Duodenal mucosa (tissue), 2 donors: ENCODE measurements around the gene PSMD11.
"Not testable (repeated sequence)": the region's sequence is repeated elsewhere in the genome, so short reads cannot be mapped to it uniquely, and the experiment has no call there.

Experiments used
- H3K27ac ChIP-seq: one replicate; pipeline ENCODE4 v1.7.0; 2013; ENCODE audit warnings: low read depth, low read length
- H3K27me3 ChIP-seq, 2 donors: one replicate each; pipeline ENCODE4 v1.7.0; 2013; ENCODE audit warnings: low read length in 2 of 2, control low read depth in 1 of 2; ENCODE audit not compliant: insufficient read depth in 2 of 2, control insufficient read depth in 1 of 2
- H3K36me3 ChIP-seq, 2 donors: one replicate each; pipeline ENCODE4 v1.7.0; 2013; ENCODE audit warnings: low read length in 2 of 2, control low read depth in 1 of 2; ENCODE audit not compliant: insufficient read depth in 2 of 2, control insufficient read depth in 1 of 2
- H3K4me1 ChIP-seq, 2 donors: one replicate each; pipeline ENCODE4 v1.7.0; 2013; ENCODE audit warnings: low read length in 2 of 2, control low read depth in 1 of 2; ENCODE audit not compliant: insufficient read depth in 2 of 2, control insufficient read depth in 1 of 2
- H3K4me3 ChIP-seq, 2 donors: one replicate each; pipeline ENCODE4 v1.7.0; 2013; ENCODE audit warnings: low read length in 2 of 2, low read depth in 1 of 2
- H3K9ac ChIP-seq, 2 donors: one replicate each; pipeline ENCODE4 v1.7.0; 2013; ENCODE audit warnings: low read length in 2 of 2, low read depth in 1 of 2
- H3K9me3 ChIP-seq, 2 donors: one replicate each; pipeline ENCODE4 v1.7.0; 2013; ENCODE audit warnings: low read length in 2 of 2, control low read depth in 1 of 2; ENCODE audit not compliant: control insufficient read depth in 1 of 2

PSMD11 gene

GRCh38 chr17:32518646-32519227 is 74.4 kb downstream of the PSMD11 start:
- Histone ChIP-seq H3K36me3 (no peaks in the 10 kb centered on the region), H3K27ac (no peak overlapping the region), H3K27me3 (peaks cover 0 to 5% of the 10 kb centered on the region in 2 donors), H3K4me1 (peaks cover 9 to 13% of the 10 kb centered on the region in 2 donors), H3K9ac (no peak overlapping the region), H3K9me3 (no peaks in the 10 kb centered on the region), H3K4me3 (peak overlapping the region; percentile 30 to 45)

GRCh38 chr17:32519228-32520103 is 75.2 kb downstream of the PSMD11 start:
- H3K4me1 ChIP-seq: peaks cover 9 to 13% of the 10 kb centered on the region in 2 donors
- H3K27me3 ChIP-seq: peaks cover 0 to 5% of the 10 kb centered on the region in 2 donors
- H3K36me3 ChIP-seq: no peaks in the 10 kb centered on the region
- H3K9me3 ChIP-seq: no peaks in the 10 kb centered on the region
- peak overlapping the region; percentile 30 to 45 for H3K4me3 ChIP-seq
- no peak overlapping the region for H3K9ac ChIP-seq
- H3K27ac ChIP-seq: no peak overlapping the region

- no peak overlapping the region for H3K27ac ChIP-seq
- H3K9ac ChIP-seq: no peak overlapping the region
- no peaks in the 10 kb centered on the region for H3K36me3 ChIP-seq
- H3K9me3 ChIP-seq: no peaks in the 10 kb centered on the region
- H3K27me3 ChIP-seq: peaks cover 0 to 5% of the 10 kb centered on the region in 2 donors
- H3K4me1 ChIP-seq: peaks cover 9 to 13% of the 10 kb centered on the region in 2 donors
- H3K4me3 ChIP-seq: peak overlapping the region; percentile 30 to 45
Observed at GRCh38 chr17:32520104-32520701, 75.9 kb downstream of the PSMD11 start.

GRCh38 chr17:32520737-32521404 is 76.6 kb downstream of the PSMD11 start:
- no peak overlapping the region for H3K27ac ChIP-seq
- H3K27me3 ChIP-seq: peaks cover 0 to 5% of the 10 kb centered on the region in 2 donors
- no peak overlapping the region for H3K4me3 ChIP-seq
- H3K9me3 ChIP-seq: no peaks in the 10 kb centered on the region
- no peaks in the 10 kb centered on the region for H3K36me3 ChIP-seq
- peaks cover 9 to 13% of the 10 kb centered on the region in 2 donors for H3K4me1 ChIP-seq
- no peak overlapping the region for H3K9ac ChIP-seq

- Histone ChIP-seq H3K4me1 (peaks cover 9 to 13% of the 10 kb centered on the region in 2 donors), H3K36me3 (peaks cover 0 to 4% of the 10 kb centered on the region in 2 donors), H3K9me3 (no peaks in the 10 kb centered on the region), H3K27me3 (peaks cover 0 to 5% of the 10 kb centered on the region in 2 donors), H3K27ac (no peak overlapping the region), H3K4me3 (no peak overlapping the region), H3K9ac (no peak overlapping the region)
Observed at GRCh38 chr17:32523017-32523680, 78.8 kb downstream of the PSMD11 start.

GRCh38 chr17:32523827-32524552 is 79.7 kb downstream of the PSMD11 start:
- peaks cover 9% of the 10 kb centered on the region in 2 donors for H3K4me1 ChIP-seq
- no peak overlapping the region for H3K4me3 ChIP-seq
- H3K36me3 ChIP-seq: peaks cover 0 to 12% of the 10 kb centered on the region in 2 donors

GRCh38 chr17:32524553-32524880 is 80.2 kb downstream of the PSMD11 start:
- H3K27ac ChIP-seq, H3K9ac ChIP-seq, H3K4me1 ChIP-seq, H3K4me3 ChIP-seq, H3K27me3 ChIP-seq, H3K9me3 ChIP-seq: not testable (repeated sequence)
- H3K36me3 ChIP-seq: peaks cover 0 to 15% of the 10 kb centered on the region in 2 donors

More at GRCh38 chr17:32523827-32524552, 79.7 kb downstream of the PSMD11 start:
- Histone ChIP-seq H3K27ac (no peak overlapping the region), H3K27me3 (peaks cover 0 to 5% of the 10 kb centered on the region in 2 donors), H3K9ac (no peak overlapping the region), H3K9me3 (no peaks in the 10 kb centered on the region)

- Histone ChIP-seq H3K27ac (no peak overlapping the region), H3K4me1 (peaks cover 4 to 5% of the 10 kb centered on the region in 2 donors), H3K36me3 (peaks cover 0 to 19% of the 10 kb centered on the region in 2 donors), H3K9ac (no peak overlapping the region), H3K4me3 (no peak overlapping the region), H3K27me3 (peaks cover 0 to 5% of the 10 kb centered on the region in 2 donors), H3K9me3 (no peaks in the 10 kb centered on the region)
Observed at GRCh38 chr17:32525122-32525521, 80.8 kb downstream of the PSMD11 start.

- no peaks in the 10 kb centered on the region for H3K4me1 ChIP-seq
- no peak overlapping the region for H3K4me3 ChIP-seq
- H3K27me3 ChIP-seq: no peaks in the 10 kb centered on the region
- peaks cover 0 to 19% of the 10 kb centered on the region in 2 donors for H3K36me3 ChIP-seq
- no peak overlapping the region for H3K9ac ChIP-seq
- no peaks in the 10 kb centered on the region for H3K9me3 ChIP-seq
- no peak overlapping the region for H3K27ac ChIP-seq
Observed at GRCh38 chr17:32527146-32527545, 82.8 kb downstream of the PSMD11 start.
